Ascending aorta (tissue), 2 donors: ENCODE data around the gene TRMT44. TPM values are rescaled to one million over a fixed set of nuclear protein-coding genes. Genes with fewer than 3 reads are reported as not detected.

Experiments used
- DNase-seq, 2 donors: peaks; one replicate each; pipeline ENCODE4 v3.0.0-alpha.2; 2019; ENCODE audit warnings: low spot score in 2 of 2
- H3K27ac ChIP-seq, 2 donors: fragments of 200-600 bp; sonication (generic); one replicate each; pipeline ENCODE4 v1.5.1; 2016 to 2017; ENCODE audit warnings: mild to moderate bottlenecking in 1 of 2
- H3K27me3 ChIP-seq: fragments of 200-600 bp; sonication (generic); one replicate; pipeline ENCODE4 v1.5.1; 2017
- H3K36me3 ChIP-seq, 2 donors: fragments of 200-600 bp; sonication (generic); one replicate each; pipeline ENCODE4 v1.5.1; 2016
- H3K4me1 ChIP-seq, 2 donors: fragments of 200-600 bp; sonication (generic); one replicate each; pipeline ENCODE4 v1.5.1; 2016 to 2017; ENCODE audit warnings: mild to moderate bottlenecking in 1 of 2
- H3K4me3 ChIP-seq, 2 donors: fragments of 200-600 bp; sonication (generic); one replicate each; pipeline ENCODE4 v1.5.1; 2016 to 2017; ENCODE audit warnings: mild to moderate bottlenecking in 1 of 2
- H3K9me3 ChIP-seq, 2 donors: fragments of 200-600 bp; sonication (generic); one replicate each; pipeline ENCODE4 v1.5.1; 2016
- intact Hi-C: fragments of 100-400 bp; cut with DNase I; formaldehyde crosslinking; loops from one replicate; pipeline ENCODE4 v1.15.1; 2023
- total RNA-seq: library from RNA; depleted of rRNA; stranded (reverse); fragments of >200 nt; gene quantifications from one replicate; pipeline ENCODE4 v1.1.0, GENCODE V29; 2016
- TF ChIP-seq, protein P1 (sequence below), 3 experiments: fragments of 200-600 bp in 2 of 3; fragments of 450-650 bp in 1 of 3; sonication (generic) in 2 of 3; IDR thresholded peaks; one replicate each; pipeline ENCODE4 v1.5.1; 2016 to 2019; ENCODE audit warnings: antibody characterized with exemption in 3 of 3, mild to moderate bottlenecking in 1 of 3, moderate library complexity in 1 of 3

TRMT44 gene
- total RNA-seq, 1 donor from 2014 or later = 39.8 TPM

DNA sequence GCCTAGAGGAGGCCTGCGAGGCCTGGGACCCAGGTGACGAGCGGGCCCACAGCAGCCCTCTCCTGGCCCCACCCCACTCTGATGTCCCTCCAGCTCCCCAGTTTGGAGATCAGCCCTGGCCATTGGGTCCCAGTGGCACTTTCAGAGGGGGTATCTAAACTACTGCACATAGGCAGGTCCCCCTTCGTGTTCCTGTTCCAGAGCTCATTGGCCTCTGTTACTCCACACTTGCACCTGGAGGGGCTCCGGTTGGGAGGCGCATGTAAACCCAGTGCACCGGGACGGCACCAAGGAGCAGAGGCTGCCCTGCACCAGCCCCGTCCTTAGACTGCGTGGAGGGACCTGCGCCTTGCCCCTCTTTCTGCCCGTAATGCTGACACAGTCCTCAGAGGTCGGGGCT, 34.3 kb downstream of the TRMT44 start:
- Histone ChIP-seq H3K4me1 (peaks cover 9 to 26% of the 10 kb centered on the region in 2 donors), H3K4me3 (no peak overlapping the region), H3K27me3 (no peaks in the 10 kb centered on the region), H3K27ac (peak overlapping the region in 1 of 2 donors; percentile 77), H3K36me3 (peaks cover 17 to 28% of the 10 kb centered on the region in 2 donors), H3K9me3 (no peaks in the 10 kb centered on the region)
- TF ChIP-seq, protein P1, sequence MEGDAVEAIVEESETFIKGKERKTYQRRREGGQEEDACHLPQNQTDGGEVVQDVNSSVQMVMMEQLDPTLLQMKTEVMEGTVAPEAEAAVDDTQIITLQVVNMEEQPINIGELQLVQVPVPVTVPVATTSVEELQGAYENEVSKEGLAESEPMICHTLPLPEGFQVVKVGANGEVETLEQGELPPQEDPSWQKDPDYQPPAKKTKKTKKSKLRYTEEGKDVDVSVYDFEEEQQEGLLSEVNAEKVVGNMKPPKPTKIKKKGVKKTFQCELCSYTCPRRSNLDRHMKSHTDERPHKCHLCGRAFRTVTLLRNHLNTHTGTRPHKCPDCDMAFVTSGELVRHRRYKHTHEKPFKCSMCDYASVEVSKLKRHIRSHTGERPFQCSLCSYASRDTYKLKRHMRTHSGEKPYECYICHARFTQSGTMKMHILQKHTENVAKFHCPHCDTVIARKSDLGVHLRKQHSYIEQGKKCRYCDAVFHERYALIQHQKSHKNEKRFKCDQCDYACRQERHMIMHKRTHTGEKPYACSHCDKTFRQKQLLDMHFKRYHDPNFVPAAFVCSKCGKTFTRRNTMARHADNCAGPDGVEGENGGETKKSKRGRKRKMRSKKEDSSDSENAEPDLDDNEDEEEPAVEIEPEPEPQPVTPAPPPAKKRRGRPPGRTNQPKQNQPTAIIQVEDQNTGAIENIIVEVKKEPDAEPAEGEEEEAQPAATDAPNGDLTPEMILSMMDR (IDR thresholded peaks at IDR 0.05) = no peak
- DNase-seq = no peak
- intact Hi-C loops = no loop called here

DNA sequence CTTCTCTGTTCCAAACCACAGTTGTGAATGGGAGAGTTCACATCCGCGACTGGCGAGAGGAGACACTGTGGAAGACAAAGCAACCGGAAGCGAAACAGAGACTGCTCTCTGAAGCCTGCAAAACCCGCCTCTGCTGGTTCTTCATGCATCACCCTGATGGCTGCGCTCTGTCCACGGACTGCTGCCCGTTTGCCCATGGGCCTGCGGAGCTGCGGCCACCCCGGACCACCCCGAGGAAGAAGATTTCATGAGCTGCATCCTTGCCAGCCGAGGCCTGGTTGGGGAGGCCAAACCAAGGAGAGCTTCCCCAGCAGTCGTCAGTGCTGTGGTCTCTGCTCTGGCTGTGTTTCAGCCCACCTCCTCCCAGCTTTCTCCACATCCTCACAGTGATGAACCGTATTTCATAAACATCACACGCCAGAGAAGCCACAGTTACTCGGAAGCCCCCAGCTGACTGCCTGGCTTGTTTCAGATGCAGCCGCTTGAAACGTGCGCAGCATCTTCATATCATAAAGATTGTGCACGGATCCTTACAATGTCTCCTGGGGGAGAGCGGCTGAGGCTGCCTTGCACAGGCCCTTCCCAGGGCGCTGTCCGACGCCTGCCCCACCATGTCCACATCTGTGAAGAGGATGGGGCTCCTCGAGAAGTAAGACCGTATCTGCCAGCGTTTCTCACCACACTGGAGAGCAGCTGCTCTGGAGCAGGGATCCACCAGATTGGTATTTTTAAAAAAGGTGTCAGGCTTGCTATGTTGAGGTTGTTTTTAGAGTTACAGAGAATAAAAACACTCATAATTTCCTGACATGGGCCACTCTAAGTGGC, 35.4 kb downstream of the TRMT44 start:
- Histone ChIP-seq H3K27ac (no peak overlapping the region), H3K27me3 (no peaks in the 10 kb centered on the region), H3K36me3 (peaks cover 17 to 26% of the 10 kb centered on the region in 2 donors), H3K4me3 (no peak overlapping the region), H3K9me3 (no peaks in the 10 kb centered on the region), H3K4me1 (peaks cover 9 to 26% of the 10 kb centered on the region in 2 donors)
- DNase-seq = no peak
- TF ChIP-seq, protein P1 (IDR thresholded peaks at IDR 0.05) = no peak
- intact Hi-C loops = no loop called here

DNA sequence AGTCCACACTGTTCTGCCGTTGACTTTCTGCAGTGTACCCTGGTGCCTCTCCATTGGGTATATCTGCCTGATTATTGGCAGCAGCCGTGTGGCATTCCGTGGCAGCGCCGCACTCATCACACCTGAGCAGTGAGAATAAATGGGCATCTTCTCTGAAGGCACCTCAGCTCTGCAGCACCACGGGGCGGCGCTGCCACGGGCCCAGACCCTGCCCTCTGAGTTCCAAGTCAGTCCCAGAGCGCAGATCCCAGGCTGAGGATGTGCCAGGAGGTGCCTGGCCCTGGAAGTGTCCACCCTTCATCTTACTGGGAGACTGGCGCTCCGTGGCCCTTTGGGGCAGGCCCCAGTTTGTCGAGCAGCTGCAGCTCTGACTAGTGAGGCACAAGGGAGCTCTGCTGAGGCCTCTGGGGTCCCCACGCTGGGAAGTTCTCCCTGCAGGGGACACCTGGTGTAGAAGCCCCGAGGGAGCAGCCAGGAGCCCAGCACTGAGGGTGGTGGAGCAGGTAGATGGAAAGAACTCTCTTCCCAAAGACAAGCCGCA, 36.6 kb downstream of the TRMT44 start:
- Histone ChIP-seq H3K36me3 (peaks cover 17 to 26% of the 10 kb centered on the region in 2 donors), H3K4me3 (no peak overlapping the region), H3K27ac (no peak overlapping the region), H3K9me3 (no peaks in the 10 kb centered on the region), H3K4me1 (peaks cover 9 to 23% of the 10 kb centered on the region in 2 donors), H3K27me3 (no peaks in the 10 kb centered on the region)
- TF ChIP-seq, protein P1 (IDR thresholded peaks at IDR 0.05) = no peak
- no peak for DNase-seq
- intact Hi-C loops = no loop called here

DNA sequence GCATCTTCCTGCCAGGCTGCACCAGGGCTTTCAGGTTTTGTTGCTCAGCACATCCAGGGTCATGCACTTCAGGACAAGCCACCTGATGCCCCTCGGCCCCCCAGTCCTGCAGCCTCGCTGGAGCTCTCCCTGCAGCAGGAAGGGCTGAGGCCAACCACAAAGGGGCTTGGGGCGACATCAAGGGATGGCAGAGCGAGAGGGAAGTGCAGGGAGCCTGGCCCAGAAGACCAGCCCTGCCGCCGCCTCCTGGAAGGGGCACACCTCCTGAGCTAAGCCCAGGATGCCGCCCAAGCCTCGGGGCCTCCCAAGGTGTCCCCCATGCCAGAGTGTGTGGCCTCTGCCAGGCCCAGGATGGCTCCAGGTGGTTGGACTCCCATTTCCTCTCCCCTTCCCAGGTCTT, 37.1 kb downstream of the TRMT44 start:
- Histone ChIP-seq H3K9me3 (no peaks in the 10 kb centered on the region), H3K4me3 (no peak overlapping the region), H3K27ac (no peak overlapping the region), H3K27me3 (no peaks in the 10 kb centered on the region), H3K4me1 (peaks cover 9 to 18% of the 10 kb centered on the region in 2 donors), H3K36me3 (peaks cover 17 to 26% of the 10 kb centered on the region in 2 donors)
- intact Hi-C loops = no loop called here
- TF ChIP-seq, protein P1 (IDR thresholded peaks at IDR 0.05) = no peak
- no peak for DNase-seq

DNA sequence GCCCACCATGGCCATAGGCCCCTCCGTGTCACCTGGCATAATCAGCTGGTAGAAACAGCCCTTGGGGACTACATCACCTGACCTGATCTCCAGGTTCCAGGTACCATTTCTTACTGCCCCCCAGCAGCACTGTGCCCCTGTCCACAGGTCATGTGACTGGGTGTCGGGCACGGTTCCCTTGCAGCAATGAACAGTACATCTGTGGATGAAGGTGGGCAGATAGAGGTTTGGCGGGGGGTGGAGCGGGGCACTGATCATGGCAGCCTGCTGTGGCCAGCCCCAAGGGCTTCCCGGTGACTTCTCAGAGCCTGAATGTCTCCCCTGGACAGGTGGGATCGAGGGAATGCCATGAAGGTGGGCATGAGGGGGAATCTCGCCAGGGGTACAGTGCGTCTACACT, 37.8 kb downstream of the TRMT44 start:
- no peak for DNase-seq
- Histone ChIP-seq H3K27ac (no peak overlapping the region), H3K36me3 (peaks cover 17 to 26% of the 10 kb centered on the region in 2 donors), H3K9me3 (no peaks in the 10 kb centered on the region), H3K4me3 (no peak overlapping the region), H3K27me3 (no peaks in the 10 kb centered on the region), H3K4me1 (peaks cover 6 to 13% of the 10 kb centered on the region in 2 donors)
- TF ChIP-seq, protein P1 (IDR thresholded peaks at IDR 0.05) = no peak
- intact Hi-C loops = no loop called here
